ENCODE data around the gene CARNS1. TPM values are rescaled to one million over a fixed set of nuclear protein-coding genes. Genes with fewer than 3 reads are reported as not detected.
A peak's percentile ranks its signal among the peaks of the same experiment; 100 is the strongest.

Gene CARNS1
- total RNA-seq, 1 experiment from 2014 or later = 1.1 TPM

DNA sequence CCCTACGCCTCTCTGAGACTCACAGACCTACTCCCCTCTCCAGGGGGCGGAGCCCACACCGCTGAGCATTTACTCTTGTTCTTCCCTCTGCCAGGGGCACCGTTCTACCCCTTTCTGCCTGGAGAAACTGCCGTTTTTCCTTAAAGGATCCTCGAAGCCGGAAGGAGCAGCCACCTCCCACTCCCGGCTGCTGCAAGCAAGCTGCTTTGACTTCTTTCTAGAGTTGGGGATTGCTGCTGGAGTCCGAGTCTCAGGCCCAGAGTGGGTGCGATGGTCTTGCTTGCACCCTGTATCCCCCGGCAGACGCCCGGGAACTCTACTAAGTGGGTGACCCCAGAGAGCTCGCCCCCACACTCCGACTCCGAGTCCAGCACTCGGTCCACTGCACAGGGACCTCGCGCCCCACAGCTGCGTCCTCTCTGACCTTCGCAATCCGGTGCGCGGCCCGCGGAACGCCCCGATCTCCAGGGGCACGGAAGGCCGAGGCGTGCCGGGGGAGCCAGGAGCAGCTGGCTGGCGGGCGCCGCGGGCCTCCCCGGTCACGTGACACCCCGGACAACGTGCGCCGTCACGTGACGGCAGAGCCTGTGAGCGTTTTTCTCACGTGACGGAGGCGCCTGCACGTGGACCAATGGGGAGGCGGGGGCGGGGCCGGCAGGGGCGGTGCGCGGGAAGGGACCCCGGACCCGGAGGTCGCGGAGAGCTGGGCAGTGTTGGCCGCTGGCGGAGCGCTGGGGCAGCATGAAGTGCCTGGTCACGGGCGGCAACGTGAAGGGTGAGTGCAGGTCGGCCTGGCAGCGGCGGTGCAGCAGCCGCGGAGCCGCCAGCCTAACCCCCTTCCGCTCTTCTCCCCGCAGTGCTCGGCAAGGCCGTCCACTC is 23.9 kb upstream of the CARNS1 start, which contains the start of gene RAD9A:
Gene RAD9A, plus strand, starts transcription at position 683 of the 879 bp plus-strand sequence. Its CDS starts 59 bp downstream, at position 742.
- Histone ChIP-seq H2AFZ (ENCODE audit: low read length) (no peak within 1 kb of the TSS), H4K5ac (ENCODE audit: insufficient read length, low read depth, low read length) (no peak within 1 kb of the TSS), H3K4me1 (ENCODE audit: insufficient read depth, low read length) (no peaks in the 10 kb centered on the region; the same call in 1 of the 2 replicates), H2BK12ac (ENCODE audit: insufficient read length, low read depth, low read length) (no peak within 1 kb of the TSS), H3K56ac (ENCODE audit: insufficient read length, low read depth, low read length) (no peak within 1 kb of the TSS), H3K9me3 (ENCODE audit: control insufficient read depth, low read depth, low read length) (no peaks in the 10 kb centered on the region), H2BK20ac (ENCODE audit: low read depth, low read length, poor library complexity, severe bottlenecking) (no peak within 1 kb of the TSS), H3K23me2 (ENCODE audit: insufficient read length, low read depth, low read length, poor library complexity, severe bottlenecking) (peaks cover 13% of the 10 kb centered on the region), H3K9ac (ENCODE audit: extremely low read depth, insufficient read length, low read length) (peak within 1 kb of the TSS; percentile 61), H2BK120ac (ENCODE audit: low read depth, low read length, poor library complexity, severe bottlenecking) (no peak within 1 kb of the TSS), H2BK15ac (ENCODE audit: low read depth, low read length) (no peak within 1 kb of the TSS), H2BK5ac (ENCODE audit: insufficient read length, low read length) (no peak within 1 kb of the TSS), H3K23ac (ENCODE audit: insufficient read length, low read depth, low read length) (no peak within 1 kb of the TSS), H2AK5ac (ENCODE audit: insufficient read length, low read length) (no peak within 1 kb of the TSS), H3K4ac (ENCODE audit: low read depth, low read length) (no peak within 1 kb of the TSS), H3K18ac (ENCODE audit: insufficient read length, low read depth, low read length) (no peak within 1 kb of the TSS), H4K8ac (replicated peaks; ENCODE audit: insufficient read length, low read depth, low read length) (no peak within 1 kb of the TSS), H3T11ph (ENCODE audit: low read length) (no peak within 1 kb of the TSS), H4K91ac (ENCODE audit: insufficient read length, low read depth, low read length) (no peak within 1 kb of the TSS), H3K79me2 (ENCODE audit: insufficient read depth, low read length) (no peaks in the 10 kb centered on the region), H3K4me2 (ENCODE audit: insufficient read depth, insufficient read length, low read length) (peak within 1 kb of the TSS; percentile 88), H3K27me3 (ENCODE audit: insufficient read depth, low read length) (no peaks in the 10 kb centered on the region), H3K27ac (ENCODE audit: insufficient read length, low read depth, low read length) (no peak within 1 kb of the TSS), H4K20me1 (ENCODE audit: control insufficient read depth, insufficient read depth, insufficient read length) (no peaks in the 10 kb centered on the region), H3K14ac (ENCODE audit: insufficient read depth, low read length) (peak within 1 kb of the TSS; percentile 17), H3K79me1 (ENCODE audit: insufficient read depth, low read depth, low read length, poor library complexity, severe bottlenecking) (no peaks in the 10 kb centered on the region)
- Mint-ChIP-seq H3K4me3 (peak within 1 kb of the TSS; percentile 71 to 92), H3K4me1 (peaks cover 25 to 33% of the 10 kb centered on the region in 2 experiments), H3K27ac (peak within 1 kb of the TSS; percentile 4 to 97 (median 41); a peak in 5 of 7 replicates), H3K27me3 (ENCODE audit: low read depth) (no peaks in the 10 kb centered on the region; the same call in 1 of the 2 replicates), H3K36me3 (ENCODE audit: insufficient read depth in 1 of 3, low read depth in 3 of 3) (peaks cover 9 to 22% (median 17%) of the 10 kb centered on the region in 3 experiments), H3K9me3 (no peaks in the 10 kb centered on the region; a peak in 1 of 5 replicates)
- WGBS (ENCODE audit: extremely low coverage, insufficient read length, low lambda C conversion rate) = no CpG with 5 or more reads among the region's 75 CpGs
- no peak for TF ChIP-seq CTCF (conservative IDR thresholded peaks at IDR 0.05)
- DNase-seq = peak; percentile 96
